GM19043 (cell line): Measurements from ENCODE around the gene ITGB1BP1.

Experiments
- ATAC-seq: cut with Tn5 transposase; IDR thresholded peaks from one replicate; pipeline ENCODE4 v1.9.1; 2021; ENCODE audit warnings: low read depth; ENCODE audit not compliant: unreplicated experiment

ITGB1BP1 gene

GRCh38 chr2:9428965-9429577 is 5.7 kb upstream of the ITGB1BP1 start:
- no peak for ATAC-seq

DNA sequence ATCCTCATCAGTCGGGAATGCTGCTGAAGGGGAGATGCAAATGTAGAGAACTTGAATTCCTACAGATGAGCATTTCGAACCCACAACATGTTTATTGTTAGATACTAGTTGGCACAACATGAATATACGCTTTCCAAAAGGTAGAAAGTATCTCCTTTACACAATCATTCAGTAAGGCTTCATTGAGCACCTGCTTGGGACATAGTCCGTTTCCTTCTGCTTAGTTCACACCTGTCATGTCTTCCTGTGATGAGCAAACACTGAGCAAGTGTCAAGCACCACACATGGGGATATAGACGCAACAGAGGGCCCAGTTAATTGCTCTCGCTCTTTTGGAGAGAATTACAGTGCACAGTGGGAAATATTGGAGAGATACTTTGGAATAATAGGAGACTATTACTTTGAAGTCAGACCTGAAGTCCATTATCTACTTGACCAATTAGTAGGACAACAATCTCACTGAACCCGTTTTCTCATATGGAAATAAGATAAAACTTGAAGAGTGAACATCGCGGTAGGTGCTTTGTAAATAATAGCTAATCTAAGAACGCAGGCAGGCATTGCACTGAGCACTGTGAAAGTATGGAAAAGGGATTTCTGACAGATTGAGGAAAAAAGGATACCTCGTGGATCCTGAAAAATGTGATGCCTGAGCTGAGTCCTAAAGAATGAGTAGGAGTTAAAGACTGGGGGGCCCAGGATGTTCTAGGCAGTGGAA is 1.3 kb upstream of the ITGB1BP1 start:
- no peak for ATAC-seq

DNA sequence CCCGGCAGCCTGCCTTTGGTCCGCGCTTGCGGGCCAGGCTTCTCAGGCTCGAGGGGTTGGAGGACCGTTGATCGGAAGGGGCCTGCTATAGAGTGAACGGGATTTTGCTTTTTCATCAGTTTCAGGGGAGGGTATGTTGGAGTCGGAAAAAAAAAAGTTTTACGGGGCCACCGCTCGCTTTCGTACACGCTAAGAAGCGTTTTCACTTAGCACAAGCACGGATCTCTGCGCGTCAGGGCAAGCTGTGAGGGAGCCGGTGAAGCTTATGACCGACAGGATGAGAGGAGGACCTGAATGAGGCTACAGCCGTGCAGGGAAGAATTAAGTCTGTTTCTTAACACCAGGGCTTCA is 569 bp upstream of the ITGB1BP1 start:
- no peak for ATAC-seq

DNA sequence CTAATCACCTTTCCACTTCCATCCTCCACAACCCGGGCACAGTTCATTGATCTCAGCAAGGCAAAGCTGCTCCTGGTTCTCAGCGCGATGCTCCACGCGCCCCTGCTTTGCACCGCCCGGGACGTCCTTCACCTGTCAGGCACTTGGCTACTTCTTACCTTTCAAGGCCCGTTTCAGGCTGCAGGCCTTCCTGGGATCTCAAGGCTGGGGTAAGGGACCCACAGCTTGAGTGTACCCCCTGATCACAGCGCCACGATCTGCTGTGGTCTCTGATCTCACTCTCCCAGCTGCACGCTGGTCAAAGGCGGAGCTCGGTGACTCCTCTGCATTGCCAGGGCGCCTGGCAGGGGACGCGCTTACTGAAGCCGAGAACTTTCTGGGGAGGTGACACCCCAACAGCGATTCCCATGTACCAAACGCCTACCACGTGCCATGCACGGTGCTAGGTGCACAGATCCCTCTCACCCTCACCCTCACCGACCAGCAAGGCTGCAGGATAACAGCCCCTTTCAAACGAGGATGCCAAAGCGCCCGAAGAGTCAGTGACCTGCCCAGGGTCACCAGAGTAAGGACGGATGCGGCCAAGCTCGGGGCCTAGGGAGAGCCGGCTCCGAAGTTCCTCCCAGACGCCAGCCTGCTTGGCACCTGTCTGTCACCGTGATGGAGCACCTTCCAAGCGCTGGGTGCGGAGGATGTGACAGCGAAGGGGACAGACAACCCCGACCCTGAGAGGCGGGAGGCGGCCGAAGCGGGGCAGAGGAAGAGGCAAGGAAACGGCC is 818 bp downstream of the ITGB1BP1 start:
- peak; percentile 30 for ATAC-seq

DNA sequence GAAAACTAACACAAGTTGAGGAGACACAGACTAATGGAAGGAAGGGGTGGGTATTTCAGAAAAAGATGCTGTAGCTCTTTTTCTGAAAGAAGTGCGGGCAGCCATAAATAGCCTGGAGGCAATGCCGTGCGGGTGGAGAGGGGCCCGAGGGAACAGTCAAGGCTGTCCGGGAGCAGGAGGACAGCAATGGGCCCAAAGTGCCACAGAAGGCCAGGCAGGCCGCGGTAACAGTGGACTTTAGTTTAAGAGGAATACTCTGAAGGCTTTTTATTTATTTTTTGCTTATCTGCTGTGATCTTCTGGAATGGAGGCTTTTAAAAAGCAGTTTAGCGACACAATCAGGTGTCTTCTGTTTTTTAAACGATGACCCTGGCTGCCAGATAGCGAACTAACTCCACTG is 2.8 kb downstream of the ITGB1BP1 start:
- ATAC-seq, result no peak

DNA sequence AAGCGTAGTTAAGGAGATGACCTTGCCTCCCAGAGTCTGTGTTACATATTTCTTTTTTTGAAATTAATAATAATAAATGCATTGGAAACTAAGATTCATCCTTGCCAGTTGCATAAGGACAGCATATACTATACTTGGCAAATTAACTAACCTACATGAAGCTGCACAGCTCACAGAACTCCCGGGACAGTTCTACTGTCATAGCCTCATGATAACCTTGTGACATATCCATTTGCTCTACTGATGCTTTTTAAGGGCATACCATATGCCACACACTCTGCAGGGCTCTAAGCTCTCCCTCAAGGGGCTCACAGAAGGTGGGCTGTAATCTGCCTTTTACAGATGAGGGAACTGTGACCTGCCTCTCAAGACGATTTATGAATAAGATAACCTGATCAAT is 3.8 kb downstream of the ITGB1BP1 start:
- no peak for ATAC-seq

DNA sequence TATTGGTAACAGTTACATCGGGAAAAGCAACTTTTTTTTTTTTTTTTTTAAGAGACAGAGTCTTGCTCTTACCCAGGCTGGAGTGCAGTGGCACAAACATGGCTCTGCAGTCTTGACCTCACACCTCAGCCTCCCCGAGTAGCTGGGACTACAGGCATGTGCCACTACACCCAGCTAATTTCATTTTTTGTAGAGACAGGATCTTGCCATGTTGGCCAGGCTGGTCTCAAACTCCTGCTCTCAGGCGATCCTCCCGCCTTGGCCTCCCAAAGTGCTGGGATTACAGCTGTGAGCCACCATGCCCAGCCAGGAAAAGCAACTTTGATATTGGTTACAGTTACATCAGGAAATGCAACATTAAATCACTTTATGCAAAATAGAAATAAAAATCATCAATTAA is 4.6 kb downstream of the ITGB1BP1 start:
- no peak for ATAC-seq

- no peak for ATAC-seq
Measured at GRCh38 chr2:9417725-9418124, 5.6 kb downstream of the ITGB1BP1 start.

DNA sequence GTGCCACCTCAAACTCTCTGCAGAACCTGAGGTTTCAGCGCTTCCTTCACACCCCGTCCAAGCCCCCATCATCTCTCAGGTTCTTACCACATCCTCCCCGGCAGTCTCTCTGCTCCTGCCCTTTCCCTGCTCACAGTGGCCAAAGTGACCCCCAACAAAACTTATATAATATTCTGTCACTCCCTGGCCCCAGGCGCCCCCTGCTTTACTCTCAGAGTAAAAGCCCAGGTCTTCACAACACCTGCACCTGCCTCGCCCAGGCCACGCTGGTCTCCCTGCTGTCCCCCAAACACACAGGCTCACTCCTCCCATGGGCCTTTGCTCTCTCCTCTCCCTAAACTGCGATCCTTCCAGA is 6.4 kb downstream of the ITGB1BP1 start:
- no peak for ATAC-seq

GRCh38 chr2:9416267-9416961 is 6.9 kb downstream of the ITGB1BP1 start:
- ATAC-seq, result no peak

DNA sequence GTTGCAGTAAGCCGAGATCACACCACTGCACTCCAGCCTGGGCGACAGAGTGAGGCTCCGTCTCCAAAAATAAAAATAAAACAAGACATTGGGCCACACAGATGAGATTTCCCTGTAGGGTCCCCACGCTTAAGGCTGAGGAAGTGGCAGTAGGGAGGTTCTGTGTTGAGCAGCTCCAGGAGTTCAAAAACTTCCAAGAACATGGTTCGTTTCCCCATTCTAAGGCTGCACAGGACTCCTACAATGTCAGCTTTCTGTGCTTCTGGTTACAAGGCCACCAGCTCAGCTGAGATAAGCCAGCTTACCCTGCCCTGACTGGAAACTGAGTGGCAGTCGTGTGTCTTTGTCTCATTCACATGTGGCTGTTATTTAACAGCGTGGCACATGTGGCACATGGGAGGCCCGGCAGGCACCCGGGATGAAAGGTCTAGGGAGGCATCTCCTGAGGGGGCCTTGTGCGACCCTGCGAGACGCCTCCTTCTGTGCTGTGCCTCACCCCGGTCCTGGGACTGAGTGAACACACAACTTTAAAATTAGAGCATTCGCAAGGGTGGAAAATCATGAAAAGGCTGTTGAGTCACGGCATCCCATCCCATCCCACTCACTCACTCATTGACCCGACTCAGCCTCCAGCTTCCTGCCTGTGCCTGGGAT is 7.7 kb downstream of the ITGB1BP1 start:
- no peak for ATAC-seq

DNA sequence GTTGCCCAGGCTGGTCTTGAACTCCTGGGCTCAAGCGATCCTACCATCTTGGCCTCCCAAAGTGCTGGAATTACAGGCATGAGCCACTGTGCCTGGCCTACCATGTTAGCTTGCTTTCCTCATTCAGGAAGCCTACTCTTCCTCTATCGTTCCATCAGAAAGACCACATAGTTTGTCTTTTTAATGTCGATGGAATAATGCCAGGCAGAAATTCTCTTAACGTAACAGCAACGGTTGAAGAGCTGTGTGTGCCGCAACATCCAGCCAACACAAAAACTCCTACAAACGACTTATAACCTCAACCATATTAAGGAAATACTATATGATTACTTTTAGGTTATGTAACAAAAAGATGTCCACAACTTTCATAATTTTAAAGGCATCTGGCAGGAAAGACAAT is 10.5 kb downstream of the ITGB1BP1 start:
- ATAC-seq, result no peak

- no peak for ATAC-seq
Measured at GRCh38 chr2:9410108-9410507, 13.2 kb downstream of the ITGB1BP1 start.

GRCh38 chr2:9408641-9409151 is 14.6 kb downstream of the ITGB1BP1 start:
- no peak for ATAC-seq

GRCh38 chr2:9407363-9407811 is 15.9 kb downstream of the ITGB1BP1 start:
- ATAC-seq, result no peak

GRCh38 chr2:9406529-9407362 is 16.6 kb downstream of the ITGB1BP1 start:
- ATAC-seq, result no peak

GRCh38 chr2:9405636-9406035 is 17.7 kb downstream of the ITGB1BP1 start:
- no peak for ATAC-seq

DNA sequence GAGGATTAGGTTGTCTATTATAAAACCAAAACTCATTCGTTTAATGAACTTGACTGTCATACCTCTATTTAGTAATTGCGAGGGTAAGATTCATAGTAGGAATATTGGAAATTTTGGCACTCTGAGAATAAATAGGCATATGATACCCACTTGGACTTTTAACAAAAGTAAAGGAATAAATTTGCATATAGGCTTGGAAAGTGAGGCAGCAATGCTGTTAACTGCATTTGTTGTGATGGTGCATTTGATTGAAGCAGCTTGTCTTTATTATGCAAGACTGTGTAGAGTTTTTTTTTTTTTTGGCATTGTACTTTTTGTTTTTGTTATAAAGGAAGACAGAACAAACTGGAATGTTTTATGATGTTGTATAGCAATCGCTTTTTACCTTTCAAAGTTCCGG is 18.9 kb downstream of the ITGB1BP1 start:
- ATAC-seq, result no peak

GRCh38 chr2:9403924-9404323 is 19.4 kb downstream of the ITGB1BP1 start:
- no peak for ATAC-seq
